Stimulated activated CD4-positive, alpha-beta T cell treated with anti-CD3 and anti-CD28 coated beads, Interleukin-1b, Interleukin-23, amount 100 ng/mL, for 24 hours (primary cell): ENCODE data around the gene SLC27A1.
A peak's percentile ranks its signal among the peaks of the same experiment; 100 is the strongest.
"Not testable (repeated sequence)": the region's sequence is repeated elsewhere in the genome, so short reads cannot be mapped to it uniquely, and the experiment has no call there.

Experiments used
- DNase-seq, 4 experiments: peaks; one replicate each; pipeline ENCODE4 v3.0.0-alpha.2; 2020; ENCODE audit warnings: low read depth in 4 of 4, low spot score in 1 of 4

The SLC27A1 gene

GRCh38 chr19:17538684-17539237 is 68.4 kb downstream of the SLC27A1 start:
- DNase-seq = no peak

GRCh38 chr19:17539238-17540117 is 69.2 kb downstream of the SLC27A1 start:
- peak; percentile 91 to 98 (median 94) for DNase-seq

- no peak for DNase-seq
Observed at GRCh38 chr19:17540174-17540573, 69.8 kb downstream of the SLC27A1 start.

DNA sequence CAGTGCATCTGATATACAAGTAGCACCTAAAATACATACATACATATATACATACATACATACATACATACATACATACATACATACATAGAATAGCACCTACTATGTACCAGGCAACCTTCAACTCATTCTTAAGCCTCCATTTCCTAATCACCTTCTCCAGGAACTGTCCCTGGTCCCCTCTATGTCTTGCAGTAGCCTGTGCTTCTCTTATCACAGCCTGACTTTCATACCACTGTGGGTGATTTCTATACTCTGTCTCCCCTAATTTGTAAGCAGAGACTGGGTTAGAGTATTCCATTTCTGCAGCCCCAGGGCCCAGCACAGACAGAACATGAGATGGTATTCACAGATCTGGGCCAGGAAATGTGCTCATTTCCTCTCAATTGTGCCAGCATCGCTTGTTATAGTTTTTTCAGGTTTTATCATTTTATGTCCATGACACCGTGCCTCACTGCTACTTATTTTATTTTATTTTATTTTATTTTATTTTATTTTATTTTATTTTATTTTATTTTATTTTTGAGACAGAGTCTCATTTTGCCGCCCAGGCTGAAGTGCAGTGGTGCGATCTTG is 70.9 kb downstream of the SLC27A1 start:
- DNase-seq = no peak

- no peak for DNase-seq
Observed at GRCh38 chr19:17542042-17542441, 71.7 kb downstream of the SLC27A1 start.

DNA sequence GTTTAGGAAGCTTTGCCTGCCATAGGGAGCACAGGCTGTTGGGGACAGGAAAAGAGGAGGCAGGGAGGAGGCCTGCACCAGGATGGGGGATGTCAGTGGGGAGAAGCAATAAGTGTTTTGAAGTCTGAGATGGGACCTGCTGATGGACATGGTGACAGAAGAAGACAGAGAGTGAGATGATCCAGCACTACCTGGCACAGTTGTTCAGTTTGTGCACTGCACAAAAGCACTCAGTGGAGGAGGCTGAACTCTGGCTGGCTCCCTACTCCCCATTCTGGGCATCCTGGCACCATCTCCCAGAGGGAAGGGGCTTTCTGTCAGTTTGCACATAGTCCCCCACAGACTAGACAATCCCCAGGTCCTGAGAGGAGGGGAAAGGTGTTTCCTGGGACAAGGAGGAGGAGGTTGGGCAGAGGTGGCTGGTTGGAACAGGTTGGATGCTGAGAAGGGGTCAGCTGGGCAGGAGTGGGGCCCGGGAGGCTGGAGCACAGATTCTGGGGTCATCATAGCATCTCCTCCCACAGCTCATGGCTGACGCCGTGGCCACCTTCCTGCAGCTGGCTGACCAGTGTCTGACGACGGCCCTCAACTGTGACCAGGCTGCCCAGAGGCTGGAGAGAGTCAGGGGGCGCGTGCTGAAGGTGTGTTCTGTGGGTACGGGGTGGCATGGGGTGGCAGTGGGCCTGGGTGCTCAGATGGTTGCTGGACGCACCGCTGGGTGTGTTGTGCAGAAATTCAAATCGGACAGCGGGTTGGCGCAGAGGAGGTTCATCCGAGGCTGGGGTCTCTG is 72.7 kb downstream of the SLC27A1 start:
- DNase-seq = no peak

GRCh38 chr19:17543986-17544385 is 73.7 kb downstream of the SLC27A1 start:
- DNase-seq = no peak

GRCh38 chr19:17544418-17544817 is 74.1 kb downstream of the SLC27A1 start:
- DNase-seq = no peak

DNA sequence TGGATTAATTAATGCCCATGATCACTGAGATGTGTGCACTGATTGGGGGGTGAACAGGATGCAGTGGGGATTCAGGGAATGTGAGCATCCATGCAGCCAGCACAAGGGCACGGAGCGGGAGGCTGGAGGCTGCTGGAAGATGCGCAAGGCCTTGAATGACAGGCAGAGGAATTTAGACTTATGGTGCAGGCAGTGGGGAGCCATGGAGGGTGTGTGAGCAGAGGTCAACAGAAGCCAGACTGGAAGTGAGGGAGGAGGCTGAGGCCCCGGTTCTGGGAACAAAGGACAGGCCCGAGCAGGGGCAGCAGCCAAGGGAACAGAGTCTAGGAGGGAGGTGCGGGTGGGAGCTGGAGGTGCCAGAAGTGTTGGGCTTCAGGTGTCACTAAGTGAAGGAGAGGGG is 77.8 kb downstream of the SLC27A1 start:
- no peak for DNase-seq

- DNase-seq = no peak
Observed at GRCh38 chr19:17549085-17549740, 78.9 kb downstream of the SLC27A1 start.

DNA sequence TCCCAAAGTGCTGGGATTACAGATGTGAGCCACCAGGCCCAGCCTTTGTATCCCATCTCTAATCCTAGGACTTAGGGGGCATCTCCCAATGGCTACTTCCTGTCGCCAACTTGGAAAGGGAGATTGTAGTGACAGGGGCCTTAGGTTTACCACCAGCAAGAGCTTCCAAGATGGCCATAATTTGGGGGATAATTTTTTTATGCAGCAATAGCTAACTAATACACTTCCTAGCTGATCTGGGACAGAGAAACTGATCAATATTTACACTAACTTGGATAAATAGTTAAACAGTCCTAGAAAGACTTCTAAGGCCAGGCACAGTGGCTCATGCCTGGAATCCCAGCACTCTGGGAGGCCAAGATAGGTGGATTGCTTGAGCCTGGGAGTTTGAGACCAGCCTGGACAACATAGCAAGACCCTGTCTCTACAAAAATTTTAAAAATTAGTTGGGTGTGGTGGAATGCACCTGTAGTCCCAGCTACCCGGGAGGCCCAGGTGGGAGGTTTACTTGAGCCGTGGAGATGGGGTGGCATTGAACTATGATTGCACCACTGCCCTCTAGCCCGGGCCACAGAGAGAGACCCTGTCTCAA is 79.8 kb downstream of the SLC27A1 start:
- DNase-seq = no peak

- DNase-seq = not testable (repeated sequence)
Observed at GRCh38 chr19:17552735-17553134, 82.4 kb downstream of the SLC27A1 start.

DNA sequence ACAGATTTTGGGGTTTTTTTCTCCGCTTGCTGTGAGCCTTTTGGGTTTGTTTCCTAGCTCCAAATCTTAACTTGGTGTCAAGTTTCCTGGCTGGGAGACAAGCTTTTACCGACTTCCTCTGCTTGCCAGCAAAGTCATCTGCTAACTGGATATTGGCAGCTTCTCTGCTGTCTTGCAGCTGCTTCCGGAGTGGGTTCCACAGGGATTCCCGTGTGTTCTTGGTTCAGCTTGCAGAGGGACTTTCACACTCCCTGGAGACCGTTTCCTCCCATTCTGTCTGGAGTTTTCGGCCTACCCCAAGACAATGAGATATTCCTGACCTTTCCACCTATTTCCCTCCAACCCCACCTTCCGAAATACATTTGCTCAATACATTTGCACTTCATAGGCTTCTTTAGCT is 82.9 kb downstream of the SLC27A1 start:
- no peak for DNase-seq

- no peak for DNase-seq
Observed at GRCh38 chr19:17554968-17555479, 84.7 kb downstream of the SLC27A1 start.

GRCh38 chr19:17555480-17555928 is 85.2 kb downstream of the SLC27A1 start, which contains the start of gene COLGALT1:
TSS of gene COLGALT1 (plus strand) at chr19:17555649. CDS start at chr19:17555714, 65 bp downstream.
- peak; percentile 99 to 100 (median 100) for DNase-seq
